Tibial nerve (tissue), 4 donors: ENCODE measurements around the gene GATAD1. TPM values are rescaled to one million over a fixed set of nuclear protein-coding genes. Genes with fewer than 3 reads are reported as not detected.
"Not testable (repeated sequence)": the region's sequence is repeated elsewhere in the genome, so short reads cannot be mapped to it uniquely, and the experiment has no call there.

ENCODE experiments used
- DNase-seq, 2 donors: peaks; one replicate each; pipeline ENCODE4 v3.0.0-alpha.2; 2019; ENCODE audit warnings: low spot score in 2 of 2
- H3K27ac ChIP-seq, 4 donors: fragments of 200-600 bp; sonication (generic) in 3 of 4; one replicate each; pipeline ENCODE4 v1.5.1; 2017 to 2019; ENCODE audit warnings: mild to moderate bottlenecking in 1 of 4
- H3K27me3 ChIP-seq, 2 donors: fragments of 200-600 bp; sonication (generic) in 1 of 2; one replicate each; pipeline versions ENCODE4 v1.5.1 to v1.6.0; 2017 to 2019
- H3K36me3 ChIP-seq, 3 donors: fragments of 200-600 bp; sonication (generic); one replicate each; pipeline ENCODE4 v1.5.1; 2018 to 2019
- H3K4me1 ChIP-seq, 4 donors: fragments of 200-600 bp; sonication (generic) in 3 of 4; one replicate each; pipeline ENCODE4 v1.5.1; 2017 to 2019
- H3K4me3 ChIP-seq, 4 donors: fragments of 200-600 bp; sonication (generic) in 3 of 4; one replicate each; pipeline ENCODE4 v1.5.1; 2017 to 2019; ENCODE audit warnings: mild to moderate bottlenecking in 1 of 4, moderate library complexity in 1 of 4
- H3K9me3 ChIP-seq, 4 donors: fragments of 200-600 bp; sonication (generic) in 3 of 4; one replicate each; pipeline ENCODE4 v1.5.1; 2017 to 2019
- EP300 ChIP-seq, 2 donors: sonication (generic); formaldehyde crosslinking; IDR thresholded peaks; one replicate each; pipeline ENCODE4 v1.6.1; 2017; ENCODE audit warnings: antibody characterized with exemption in 2 of 2, mild to moderate bottlenecking in 1 of 2
- POLR2A ChIP-seq, 2 donors: fragments of 450-650 bp; IDR thresholded peaks; one replicate each; pipeline ENCODE4 v1.6.1; 2017; ENCODE audit warnings: antibody characterized with exemption in 2 of 2, mild to moderate bottlenecking in 2 of 2, moderate library complexity in 2 of 2
- WGBS, 2 donors: methylation state at CpG; one replicate each; pipeline ENCODE4 v1.1.5; 2018; 5-methylcytosine and 5-hydroxymethylcytosine counted together
- total RNA-seq, 4 donors: library from RNA; depleted of rRNA; stranded (reverse); fragments of >200 nt; gene quantifications; one replicate each; pipeline ENCODE4 v1.1.0, GENCODE V29; 2016
- TF ChIP-seq, protein P1 (sequence below), 5 experiments: fragments of 200-600 bp in 3 of 5; fragments of 450-650 bp in 2 of 5; sonication (generic) in 3 of 5; IDR thresholded peaks; one replicate each; pipeline ENCODE4 v1.5.1; 2016 to 2019; ENCODE audit warnings: antibody characterized with exemption in 5 of 5, mild to moderate bottlenecking in 3 of 5, moderate library complexity in 2 of 5

GATAD1 gene
- total RNA-seq, 4 donors from 2014 or later, result 46.8 to 91.2 (median 55.9) TPM

DNA sequence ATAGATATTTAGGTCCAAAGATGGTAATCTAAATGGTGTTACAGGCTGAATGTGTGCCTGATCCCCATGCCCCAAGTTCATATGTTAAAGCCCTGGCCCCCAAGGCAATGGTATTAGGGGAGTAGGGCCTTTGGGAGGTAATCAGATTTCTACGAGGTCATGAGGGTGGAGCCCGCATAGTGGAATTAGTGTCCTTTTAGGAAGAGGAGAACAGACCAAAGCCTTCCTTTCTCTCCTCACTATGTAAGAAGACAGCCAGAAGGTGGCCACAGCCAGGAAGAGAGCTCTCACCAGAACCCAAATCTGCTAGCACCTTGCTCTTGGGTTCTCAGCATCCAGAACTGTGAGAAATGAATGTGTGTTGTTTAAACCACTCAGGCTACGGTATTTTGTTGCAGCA is 15.3 kb downstream of the GATAD1 start:
- Histone ChIP-seq H3K4me3 (no peak overlapping the region), H3K27me3 (no peaks in the 10 kb centered on the region), H3K4me1 (no peaks in the 10 kb centered on the region), H3K9me3 (no peaks in the 10 kb centered on the region), H3K27ac (no peak overlapping the region), H3K36me3 (peaks cover 3 to 67% (median 6%) of the 10 kb centered on the region in 3 donors)
- no peak for DNase-seq
- TF ChIP-seq, protein P1, sequence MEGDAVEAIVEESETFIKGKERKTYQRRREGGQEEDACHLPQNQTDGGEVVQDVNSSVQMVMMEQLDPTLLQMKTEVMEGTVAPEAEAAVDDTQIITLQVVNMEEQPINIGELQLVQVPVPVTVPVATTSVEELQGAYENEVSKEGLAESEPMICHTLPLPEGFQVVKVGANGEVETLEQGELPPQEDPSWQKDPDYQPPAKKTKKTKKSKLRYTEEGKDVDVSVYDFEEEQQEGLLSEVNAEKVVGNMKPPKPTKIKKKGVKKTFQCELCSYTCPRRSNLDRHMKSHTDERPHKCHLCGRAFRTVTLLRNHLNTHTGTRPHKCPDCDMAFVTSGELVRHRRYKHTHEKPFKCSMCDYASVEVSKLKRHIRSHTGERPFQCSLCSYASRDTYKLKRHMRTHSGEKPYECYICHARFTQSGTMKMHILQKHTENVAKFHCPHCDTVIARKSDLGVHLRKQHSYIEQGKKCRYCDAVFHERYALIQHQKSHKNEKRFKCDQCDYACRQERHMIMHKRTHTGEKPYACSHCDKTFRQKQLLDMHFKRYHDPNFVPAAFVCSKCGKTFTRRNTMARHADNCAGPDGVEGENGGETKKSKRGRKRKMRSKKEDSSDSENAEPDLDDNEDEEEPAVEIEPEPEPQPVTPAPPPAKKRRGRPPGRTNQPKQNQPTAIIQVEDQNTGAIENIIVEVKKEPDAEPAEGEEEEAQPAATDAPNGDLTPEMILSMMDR (IDR thresholded peaks at IDR 0.05), result no peak
- no peak for TF ChIP-seq EP300 (IDR thresholded peaks at IDR 0.05)
- no peak for TF ChIP-seq POLR2A (IDR thresholded peaks at IDR 0.05)
- WGBS, 2 donors, result 90 to 97% methylated on average over 3 of the region's 3 CpGs

DNA sequence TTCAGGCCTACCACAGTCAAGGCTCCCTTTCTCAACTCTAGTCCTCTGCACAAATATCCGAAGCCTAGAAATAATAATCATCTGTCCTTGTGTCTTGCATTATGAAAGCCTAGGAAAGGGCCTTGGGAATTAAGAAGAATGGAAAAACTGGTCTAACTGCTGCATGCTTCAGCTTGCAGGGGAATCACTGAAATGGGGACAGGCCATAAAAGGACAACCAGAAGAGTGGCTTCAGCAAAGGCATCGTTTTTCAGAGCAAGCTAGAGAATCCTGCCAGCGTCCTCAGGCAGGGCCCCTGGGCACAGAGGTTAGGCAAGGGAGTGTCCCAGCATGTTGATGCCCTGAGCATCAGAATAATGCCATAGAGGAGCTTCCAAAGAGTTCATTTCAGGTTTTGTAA is 17.2 kb downstream of the GATAD1 start:
- WGBS, 2 donors, result 63 to 71% methylated on average over 3 of the region's 3 CpGs
- H3K9me3 ChIP-seq, result no peaks in the 10 kb centered on the region
- TF ChIP-seq POLR2A (IDR thresholded peaks at IDR 0.05), result no peak
- no peak for TF ChIP-seq EP300 (IDR thresholded peaks at IDR 0.05)
- TF ChIP-seq, protein P1 (IDR thresholded peaks at IDR 0.05), result no peak
- H3K27me3 ChIP-seq, result no peaks in the 10 kb centered on the region
- no peaks in the 10 kb centered on the region for H3K4me1 ChIP-seq
- H3K36me3 ChIP-seq, result peaks cover 3 to 69% (median 6%) of the 10 kb centered on the region in 3 donors
- DNase-seq, result no peak
- no peak overlapping the region for H3K27ac ChIP-seq
- H3K4me3 ChIP-seq, result no peak overlapping the region

DNA sequence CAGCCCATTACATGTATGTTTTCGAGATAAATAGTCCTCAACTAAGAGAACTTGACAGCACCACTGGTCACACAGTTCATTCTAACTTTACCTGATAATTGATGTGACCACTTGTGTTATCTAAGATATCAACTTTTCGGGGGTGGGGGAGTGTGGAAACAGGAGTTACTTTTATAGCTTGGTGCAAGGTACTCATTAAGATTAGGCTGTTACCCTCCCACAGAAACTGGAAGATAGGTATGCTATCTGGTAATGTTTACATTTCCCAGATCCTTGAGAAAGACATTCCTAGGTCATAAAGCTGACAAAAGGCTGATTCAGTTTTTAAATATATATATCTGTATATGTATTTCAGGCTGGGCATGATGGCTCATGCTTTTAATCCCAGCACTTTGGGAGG is 19.4 kb downstream of the GATAD1 start:
- no peaks in the 10 kb centered on the region for H3K9me3 ChIP-seq
- TF ChIP-seq POLR2A (IDR thresholded peaks at IDR 0.05), result no peak
- TF ChIP-seq, protein P1 (IDR thresholded peaks at IDR 0.05), result no peak
- TF ChIP-seq EP300 (IDR thresholded peaks at IDR 0.05), result no peak
- H3K27ac ChIP-seq, result no peak overlapping the region
- H3K27me3 ChIP-seq, result no peaks in the 10 kb centered on the region
- H3K36me3 ChIP-seq, result peaks cover 3 to 90% (median 6%) of the 10 kb centered on the region in 3 donors
- no peak for DNase-seq
- WGBS, 2 donors, result 62 to 93% methylated on average over 2 of the region's 2 CpGs
- no peak overlapping the region for H3K4me3 ChIP-seq
- H3K4me1 ChIP-seq, result no peaks in the 10 kb centered on the region

DNA sequence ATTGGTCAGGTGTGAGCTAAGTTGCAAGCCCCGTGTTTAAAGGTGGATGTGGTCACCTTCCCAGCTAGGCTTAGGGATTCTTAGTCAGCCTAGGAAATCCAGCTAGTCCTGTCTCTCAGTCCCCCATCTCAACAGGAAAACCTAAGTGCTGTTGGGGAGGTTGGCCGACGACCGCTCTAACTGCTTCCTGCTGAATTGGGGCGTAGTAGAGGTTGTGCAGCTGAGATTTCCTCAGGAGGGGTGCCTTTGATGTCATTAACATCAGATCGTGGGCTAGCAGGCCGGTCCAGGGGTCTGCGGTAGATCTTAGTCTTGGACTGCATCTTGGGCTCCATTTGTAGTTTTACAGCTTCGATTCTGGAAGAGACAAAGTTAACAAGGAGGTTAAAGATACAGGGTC is 21.3 kb downstream of the GATAD1 start:
- 91% methylated on average over 9 of the region's 9 CpGs for WGBS, 2 donors
- not testable (repeated sequence) for H3K4me3 ChIP-seq, H3K27me3 ChIP-seq, H3K9me3 ChIP-seq, DNase-seq, H3K27ac ChIP-seq, H3K4me1 ChIP-seq
- H3K36me3 ChIP-seq, result peaks cover 3 to 97% (median 6%) of the 10 kb centered on the region in 3 donors

DNA sequence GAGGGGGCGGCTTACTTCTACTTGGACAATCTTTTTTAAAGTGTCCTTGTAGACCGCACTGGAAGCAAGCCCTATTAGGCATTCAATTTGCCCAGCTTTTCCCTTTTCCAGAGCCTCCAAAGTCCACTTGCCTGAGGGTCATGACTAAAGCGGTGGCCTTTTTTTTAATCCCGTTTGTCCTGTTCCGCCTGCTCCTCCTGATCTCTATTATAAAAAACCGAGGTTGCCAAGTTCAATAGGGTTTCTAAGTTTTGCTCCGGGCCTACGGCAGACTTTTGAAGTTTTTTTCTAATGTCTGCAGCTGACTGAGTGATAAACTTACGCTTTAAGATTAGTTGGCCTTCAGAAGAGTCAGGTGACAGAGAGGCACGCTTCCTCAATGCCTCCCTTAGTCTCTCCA is 26.7 kb downstream of the GATAD1 start:
- not testable (repeated sequence) for H3K9me3 ChIP-seq, H3K4me1 ChIP-seq, H3K27me3 ChIP-seq, H3K27ac ChIP-seq, H3K4me3 ChIP-seq, DNase-seq
- WGBS, 2 donors, result 94% methylated on average over 10 of the region's 10 CpGs
- peaks cover 0 to 92% (median 0%) of the 10 kb centered on the region in 3 donors for H3K36me3 ChIP-seq

DNA sequence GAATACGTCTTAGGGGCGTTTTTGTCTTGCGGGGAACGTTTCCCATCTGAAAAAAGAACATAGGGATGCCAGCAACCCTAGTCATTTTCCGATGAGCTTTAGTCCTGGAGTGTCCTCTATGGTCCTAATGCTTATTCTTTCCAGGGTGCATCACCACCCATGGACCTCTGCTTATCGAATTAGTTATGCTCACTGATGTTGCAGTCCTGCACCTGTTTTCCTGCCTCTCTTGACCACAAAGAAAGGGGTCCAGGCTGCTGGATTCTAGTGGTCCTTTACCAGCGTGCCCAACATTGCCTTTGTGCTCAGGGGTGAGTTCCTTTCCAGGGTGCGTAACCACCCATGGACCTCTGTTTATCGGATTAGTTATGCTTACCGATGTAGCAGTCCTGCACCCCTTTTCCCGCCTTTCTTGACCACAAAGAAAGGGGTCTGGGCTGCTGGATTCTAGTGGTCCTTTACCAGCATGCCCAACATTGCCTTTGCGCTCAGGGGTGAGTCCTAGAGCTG is 28.0 kb downstream of the GATAD1 start:
- not testable (repeated sequence) for H3K4me3 ChIP-seq, H3K27me3 ChIP-seq, H3K4me1 ChIP-seq, H3K27ac ChIP-seq, H3K9me3 ChIP-seq, DNase-seq
- H3K36me3 ChIP-seq, result peaks cover 0 to 82% (median 0%) of the 10 kb centered on the region in 3 donors
- WGBS, 2 donors, result 92 to 93% methylated on average over 12 of the region's 12 CpGs

DNA sequence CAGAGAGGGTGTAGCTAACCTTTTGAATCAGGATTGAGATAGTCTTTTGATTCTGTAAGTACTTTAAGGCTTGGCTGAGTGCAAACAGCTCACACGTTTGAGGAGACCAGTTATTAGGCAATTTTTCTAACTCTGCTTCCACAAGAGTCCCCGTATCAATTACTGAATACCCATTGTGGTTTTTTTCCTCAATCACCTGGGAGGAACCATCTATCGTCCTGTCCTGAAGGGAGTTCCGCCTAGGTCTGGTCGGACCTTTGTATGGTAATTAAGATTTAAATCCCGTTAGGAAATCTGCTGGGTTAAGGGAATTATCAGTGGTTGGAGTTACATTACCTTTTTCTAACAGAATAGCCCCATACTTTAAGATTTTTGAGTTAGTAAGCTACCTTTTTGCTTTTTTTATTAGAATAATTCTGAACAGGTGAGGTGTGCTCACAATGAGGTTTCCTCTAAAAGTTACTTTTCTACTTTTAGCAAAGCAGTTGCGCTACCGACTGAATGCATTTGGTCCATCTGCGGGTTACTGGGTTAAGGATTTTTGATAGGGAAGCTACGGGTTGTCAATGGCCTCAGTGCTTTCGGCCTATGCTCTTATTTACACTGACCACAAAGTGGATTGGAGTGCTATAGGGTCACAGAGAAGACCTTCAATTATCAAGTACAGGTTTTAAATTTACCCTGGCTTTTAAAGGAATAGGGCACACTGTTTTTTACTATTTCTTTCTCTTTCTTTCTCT is 28.7 kb downstream of the GATAD1 start:
- not testable (repeated sequence) for H3K4me1 ChIP-seq, H3K9me3 ChIP-seq, H3K27me3 ChIP-seq, H3K27ac ChIP-seq, H3K4me3 ChIP-seq, DNase-seq
- peaks cover 0 to 75% (median 0%) of the 10 kb centered on the region in 3 donors for H3K36me3 ChIP-seq
- 92 to 93% methylated on average over 11 of the region's 11 CpGs for WGBS, 2 donors

DNA sequence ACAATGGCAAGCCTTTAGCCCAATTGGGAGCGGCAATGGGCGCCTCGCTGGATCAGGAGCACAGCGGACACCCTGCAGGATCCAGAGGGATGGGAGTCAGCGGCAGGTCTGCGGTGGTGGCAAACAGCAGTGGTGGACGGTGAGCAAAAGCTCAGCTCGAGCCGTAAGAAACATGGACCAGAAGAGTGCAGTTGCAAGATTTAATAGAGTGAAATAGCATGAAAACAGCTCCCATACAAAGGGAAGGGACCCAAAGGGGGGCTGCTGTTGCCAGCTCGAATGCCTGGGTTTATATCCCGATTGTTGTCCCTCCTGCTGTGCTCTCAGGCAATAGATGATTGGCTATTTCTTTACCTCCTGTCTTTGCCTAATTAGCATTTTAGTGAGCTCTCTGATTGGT is 30.4 kb downstream of the GATAD1 start, which contains the start of gene ERVW-1:
Gene ERVW-1 (minus strand): TSS at position 266 of the 400 bp plus-strand sequence. CDS start 7,565 bp downstream, outside the sequence.
- H3K36me3 ChIP-seq, result peaks cover 0 to 67% (median 0%) of the 10 kb centered on the region in 3 donors
- H3K27ac ChIP-seq, DNase-seq, H3K9me3 ChIP-seq, H3K4me3 ChIP-seq, H3K27me3 ChIP-seq, H3K4me1 ChIP-seq: not testable (repeated sequence)
- 96% methylated on average over 11 of the region's 11 CpGs for WGBS, 2 donors
